C4-2B (cell line): ENCODE measurements around the gene ARPC4.

Experiments
- CTCF ChIP-seq: fragments of 450-650 bp; conservative IDR thresholded peaks from 2 replicates; pipeline ENCODE4 v1.5.1; 2017; ENCODE audit warnings: mild to moderate bottlenecking
- ZFX ChIP-seq: fragments of 450-650 bp; IDR thresholded peaks from 2 replicates; pipeline ENCODE4 v1.6.1; 2017

DNA sequence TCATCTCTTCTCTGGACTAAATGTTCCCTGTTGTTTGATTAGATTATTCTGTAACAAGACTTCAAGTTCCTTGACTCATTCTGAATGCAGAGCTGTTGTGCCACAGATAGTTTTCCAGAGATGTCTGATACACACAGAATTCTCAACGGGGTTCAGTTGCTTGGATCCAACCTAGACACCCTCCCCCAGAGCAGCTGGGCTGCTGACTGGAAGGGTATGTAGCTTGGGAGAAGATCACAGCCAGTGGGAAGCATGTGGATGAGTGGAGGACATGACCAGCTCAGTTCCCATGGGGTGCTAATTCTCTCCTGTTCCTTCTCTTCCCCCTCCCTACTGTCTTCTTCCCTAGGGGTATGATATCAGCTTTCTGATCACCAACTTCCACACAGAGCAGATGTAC is 10.6 kb downstream of the ARPC4 start:
- TF ChIP-seq CTCF (no peak), ZFX (no peak)
